ENCODE measurements around the gene IGF1R. TPM values are rescaled to one million over a fixed set of nuclear protein-coding genes. Genes with fewer than 3 reads are reported as not detected.
A peak's percentile ranks its signal among the peaks of the same experiment; 100 is the strongest.

IGF1R gene
- total RNA-seq, 1 donor from 2014 or later, result 28.2 TPM

DNA sequence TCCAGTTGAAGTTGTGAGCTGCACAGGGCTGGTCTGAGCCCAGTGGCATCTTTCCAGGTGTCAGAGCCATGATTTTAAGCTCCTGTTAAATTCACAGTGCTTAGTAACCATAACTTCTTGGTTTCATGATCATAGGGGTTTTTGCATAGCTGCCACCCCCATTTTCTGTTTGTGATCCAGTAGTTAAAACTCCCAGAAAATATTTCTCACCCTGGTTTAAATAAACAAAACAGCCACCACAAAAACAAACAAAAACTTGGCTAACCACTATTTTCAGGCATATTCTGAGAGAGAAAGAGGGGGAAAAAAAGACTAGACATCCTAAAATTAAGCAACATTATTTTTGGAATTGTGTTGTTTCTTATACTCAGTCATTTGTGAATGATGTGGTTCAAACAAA, 175.3 kb downstream of the IGF1R start:
- DNase-seq (ENCODE audit: low read depth, low spot score), result no peak

DNA sequence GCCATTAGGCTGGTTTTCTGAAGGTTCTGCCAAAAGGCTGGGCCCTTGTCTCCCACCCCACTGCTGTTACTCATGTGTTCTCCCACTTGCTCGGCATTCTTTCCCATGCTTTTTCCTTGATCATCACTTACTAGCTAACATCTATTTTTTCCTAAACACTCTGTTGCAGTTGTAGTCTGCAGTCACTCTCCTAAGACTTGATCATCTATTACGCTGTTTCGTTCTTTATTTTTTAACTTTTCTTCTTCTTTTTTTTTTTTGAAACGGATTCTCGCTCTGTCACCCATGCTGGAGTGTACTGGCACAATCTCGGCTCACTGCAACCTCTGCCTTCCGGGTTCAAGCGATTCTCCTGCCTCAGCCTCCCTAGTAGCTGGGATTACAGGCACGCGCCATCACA, 176.3 kb downstream of the IGF1R start:
- no peak for DNase-seq (ENCODE audit: low read depth, low spot score)

DNA sequence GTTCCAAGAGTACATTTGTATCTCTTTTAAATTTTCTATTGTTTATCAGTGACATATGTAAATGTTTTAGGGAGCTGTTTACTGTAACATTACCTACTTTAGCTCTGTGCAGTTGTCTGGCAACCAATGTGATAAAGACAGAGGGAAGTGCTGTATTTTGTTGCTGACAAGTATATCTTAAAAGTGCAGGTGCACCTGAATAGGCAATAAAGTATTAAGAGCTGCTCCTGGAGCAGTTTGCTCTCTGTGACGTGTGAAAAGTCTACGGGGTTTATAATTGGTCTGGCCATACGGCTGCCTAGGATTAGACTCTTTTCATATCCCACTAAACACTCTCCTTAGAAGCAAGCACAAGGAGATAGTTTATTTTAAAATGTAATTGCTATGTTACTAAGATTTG, 178.3 kb downstream of the IGF1R start:
- DNase-seq (ENCODE audit: low read depth, low spot score), result no peak

DNA sequence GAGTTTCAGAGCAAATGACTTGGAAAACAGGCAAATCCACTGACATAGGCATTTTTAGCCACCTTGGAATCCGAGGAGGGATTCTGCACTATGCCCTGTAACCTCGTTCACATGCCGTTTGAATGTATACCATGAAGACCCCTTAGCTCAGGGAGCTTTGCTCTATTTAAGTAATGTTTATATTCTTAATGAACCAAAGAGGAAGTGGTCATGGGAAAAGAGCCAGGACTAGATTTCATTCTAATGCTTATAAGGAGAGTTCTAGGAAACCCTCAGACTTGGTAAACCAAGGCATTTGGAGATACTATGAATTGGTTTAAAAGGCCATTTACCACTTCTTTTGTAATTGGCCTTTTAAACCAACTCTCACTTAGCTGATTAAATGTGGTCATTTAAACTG, 178.9 kb downstream of the IGF1R start:
- no peak for DNase-seq (ENCODE audit: low read depth, low spot score)

DNA sequence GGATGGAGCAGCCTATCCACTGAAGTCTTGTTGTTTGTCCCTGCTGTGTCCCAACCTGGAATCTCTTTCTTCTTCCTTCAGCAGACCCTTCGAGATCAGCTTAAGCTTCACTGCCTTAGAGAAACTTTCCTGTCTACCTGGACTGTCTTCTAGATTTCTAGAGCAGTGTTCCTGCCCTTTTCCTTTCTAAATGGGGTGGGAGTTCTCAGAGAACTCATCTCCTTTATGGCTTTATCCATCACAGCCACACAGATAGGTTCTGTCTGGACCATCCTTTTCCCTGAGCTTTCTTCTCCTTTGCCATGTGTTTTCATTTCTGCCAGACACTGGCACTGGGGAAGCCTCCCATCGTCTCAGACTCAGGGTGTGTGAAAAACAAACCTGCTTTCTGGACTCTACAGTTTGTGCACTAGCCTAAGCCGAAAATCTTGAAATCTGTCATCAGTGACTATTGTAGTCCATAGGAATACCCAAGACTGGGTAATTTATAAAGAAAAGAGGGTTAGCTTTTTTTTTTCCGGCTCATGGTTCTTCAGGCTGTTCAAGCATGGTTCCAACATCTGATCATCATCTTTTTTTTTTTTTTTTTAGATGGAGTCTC, 181.8 kb downstream of the IGF1R start:
- DNase-seq (ENCODE audit: low read depth, low spot score), result no peak

DNA sequence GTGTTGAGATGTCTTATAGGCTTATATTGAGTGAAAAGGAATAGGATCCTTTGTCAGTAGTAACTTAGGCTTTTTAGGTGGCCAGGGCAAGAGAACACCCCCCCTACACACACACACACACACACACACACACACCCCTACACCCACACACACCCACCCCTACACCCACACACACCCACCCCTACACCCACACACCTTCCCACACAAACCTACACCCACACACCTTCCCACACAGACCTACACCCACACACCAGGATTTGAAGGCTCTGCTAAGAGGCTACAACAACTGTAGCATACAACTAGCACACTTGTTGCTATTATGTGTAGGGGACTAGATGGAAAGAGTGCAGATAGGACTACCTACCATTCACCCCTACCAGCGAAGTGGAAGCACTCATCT, 186.6 kb downstream of the IGF1R start:
- DNase-seq (ENCODE audit: low read depth, low spot score), result no peak

DNA sequence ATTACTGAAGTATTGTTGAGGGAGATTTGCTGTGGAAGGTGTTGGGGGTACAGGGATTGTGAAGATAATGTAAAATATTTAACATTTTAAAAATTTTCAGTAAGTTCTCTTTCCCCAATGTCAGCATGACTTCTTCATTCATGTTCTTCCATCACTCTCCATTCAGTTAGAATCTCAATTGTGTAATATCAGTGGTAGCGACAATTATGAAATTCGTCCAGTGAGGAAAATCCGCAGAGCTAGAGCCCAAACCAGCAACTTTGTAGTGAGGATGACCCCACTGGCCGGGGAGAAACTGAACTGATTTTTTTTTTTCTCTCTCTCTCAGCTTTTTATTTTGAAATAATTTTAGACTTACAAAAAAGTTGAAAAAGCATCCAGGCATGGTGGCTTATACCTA, 187.5 kb downstream of the IGF1R start:
- no peak for DNase-seq (ENCODE audit: low read depth, low spot score)

DNA sequence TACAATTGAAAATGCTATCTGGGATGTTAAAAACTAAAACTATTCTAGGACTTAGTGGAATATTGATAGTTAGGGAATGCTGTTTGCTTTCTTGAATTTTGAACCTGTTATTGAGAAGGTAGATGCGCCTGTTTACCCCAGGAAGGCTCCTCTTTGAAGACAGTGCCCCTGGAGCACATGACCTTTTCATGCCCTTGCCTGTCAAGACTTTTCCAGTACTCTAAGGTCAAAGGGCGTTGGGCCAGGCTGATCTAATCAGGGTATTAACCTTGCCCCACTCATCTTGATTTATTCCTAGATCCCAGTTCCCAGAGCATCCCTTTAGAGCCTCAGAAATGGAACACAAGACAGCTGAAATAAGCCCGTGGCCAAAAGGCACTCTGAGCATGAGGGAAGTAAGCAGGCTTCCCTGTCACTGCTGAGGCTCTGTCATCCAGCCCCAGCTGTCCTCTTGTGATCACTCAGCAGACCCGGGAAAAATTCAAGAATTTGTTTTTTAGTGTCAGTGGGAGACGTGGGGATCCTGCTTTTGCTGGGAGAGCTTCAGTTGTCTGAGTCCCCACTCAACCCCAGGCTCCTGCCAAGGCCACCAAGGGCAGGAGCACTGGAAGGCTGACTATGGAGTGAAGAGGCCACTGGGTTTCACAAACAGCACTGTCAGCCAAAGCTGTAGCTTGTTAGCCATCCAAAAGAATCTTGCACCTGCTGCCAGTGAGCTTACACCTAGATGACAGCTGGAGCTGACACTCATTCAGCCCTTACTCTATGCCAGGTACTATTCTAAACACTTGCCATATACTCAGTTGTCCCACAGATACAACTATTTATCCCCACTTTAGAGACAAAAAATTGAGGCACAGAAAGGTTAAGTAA, 190.3 kb downstream of the IGF1R start:
- DNase-seq (ENCODE audit: low read depth, low spot score), result no peak

DNA sequence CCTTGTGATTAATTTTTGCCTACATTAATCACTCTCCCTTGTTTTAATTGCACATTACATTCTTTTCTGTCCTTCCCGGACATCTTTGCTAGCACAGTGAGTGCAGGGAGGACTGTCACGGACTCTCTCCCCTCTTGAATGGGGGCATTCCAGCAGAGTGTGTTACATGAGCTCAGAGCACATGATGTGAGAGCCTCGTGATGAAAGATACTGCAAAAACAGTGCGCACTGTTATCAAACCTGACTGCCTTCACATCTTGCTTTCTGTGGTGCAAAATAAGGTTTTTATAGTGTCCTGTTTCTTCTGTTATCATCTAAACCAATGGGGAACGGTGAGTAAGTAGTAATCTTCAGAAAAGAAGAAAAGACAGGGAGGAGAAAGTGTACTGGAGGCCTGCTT, 191.7 kb downstream of the IGF1R start:
- no peak for DNase-seq (ENCODE audit: low read depth, low spot score)

DNA sequence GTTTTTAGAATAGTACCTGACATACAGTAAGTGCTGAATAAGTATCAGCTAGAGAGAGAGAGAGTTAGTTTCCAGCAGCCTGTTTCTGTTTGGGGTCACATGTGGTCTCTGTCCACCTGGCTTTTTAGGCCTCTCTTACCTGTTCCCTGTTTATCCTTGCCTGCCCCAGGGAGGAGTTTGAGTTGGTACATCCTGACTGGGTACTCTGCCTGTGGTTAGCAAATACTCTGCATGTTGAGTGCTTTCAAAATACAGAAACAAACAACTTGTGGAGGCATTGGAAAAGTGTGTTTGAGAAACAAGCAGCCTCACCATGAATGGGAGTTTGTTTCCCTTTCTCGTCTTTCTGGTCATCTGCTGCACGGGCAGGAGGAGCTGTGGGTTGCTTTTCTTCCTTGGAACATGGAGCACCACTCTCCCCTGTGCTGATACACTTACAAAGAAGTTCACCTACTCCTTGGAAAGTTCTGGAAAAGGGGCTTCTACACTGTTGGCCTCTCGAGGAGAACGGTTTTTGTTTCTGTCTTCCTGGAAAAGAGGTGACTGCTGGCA, 193.2 kb downstream of the IGF1R start:
- no peak for DNase-seq (ENCODE audit: low read depth, low spot score)

DNA sequence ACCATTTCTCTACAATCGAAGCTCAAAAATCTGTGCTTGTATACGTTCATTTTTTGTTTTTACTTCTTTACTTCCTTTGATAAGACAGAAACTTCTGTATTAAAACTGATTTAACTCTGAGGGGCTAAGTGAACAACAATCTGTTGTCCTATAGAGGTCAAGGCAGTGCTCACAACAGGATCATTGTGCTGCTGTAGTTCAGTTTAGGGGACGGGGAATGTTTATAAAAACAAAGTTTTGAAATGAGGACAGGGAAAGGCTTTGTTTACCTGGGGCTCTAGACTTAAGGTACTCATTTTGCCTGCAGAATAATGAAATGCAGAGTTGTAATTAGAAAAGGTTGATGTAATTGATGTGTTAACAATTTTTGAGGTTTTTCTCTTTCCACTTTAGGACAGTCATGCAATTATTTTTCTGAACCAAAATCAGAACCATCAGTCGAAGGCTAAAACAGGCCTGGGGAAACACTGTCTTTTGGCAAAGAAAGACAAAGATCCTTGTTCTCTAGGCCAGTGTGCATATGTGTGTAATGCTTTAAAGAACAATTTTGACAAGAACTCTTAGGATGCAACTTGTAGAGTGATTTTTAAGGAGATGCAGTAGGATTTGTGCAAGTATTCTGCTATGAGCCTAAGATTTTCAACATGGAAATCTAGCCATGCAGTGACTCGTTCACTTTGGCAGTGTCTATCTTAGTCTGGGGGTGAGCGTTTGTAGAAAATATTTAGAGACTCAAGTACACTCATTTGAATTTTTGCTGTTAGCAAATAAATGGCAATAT, 194.0 kb downstream of the IGF1R start:
- no peak for DNase-seq (ENCODE audit: low read depth, low spot score)

DNA sequence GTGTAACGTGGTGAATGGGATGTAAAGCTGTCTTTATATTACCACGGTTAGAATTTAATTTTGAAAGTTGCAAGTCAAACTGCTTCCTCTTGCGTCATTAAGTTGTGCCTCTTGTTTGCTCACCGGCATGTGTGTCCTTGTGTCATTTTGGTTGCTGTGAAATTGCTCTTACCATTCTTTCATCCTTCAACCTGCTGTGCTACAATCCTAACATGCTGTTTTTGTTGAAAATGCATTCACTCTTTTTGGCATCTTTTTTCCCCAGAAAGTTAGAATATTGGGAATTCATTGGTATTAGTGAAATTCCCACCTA, 194.6 kb downstream of the IGF1R start:
- DNase-seq (ENCODE audit: low read depth, low spot score), result no peak

DNA sequence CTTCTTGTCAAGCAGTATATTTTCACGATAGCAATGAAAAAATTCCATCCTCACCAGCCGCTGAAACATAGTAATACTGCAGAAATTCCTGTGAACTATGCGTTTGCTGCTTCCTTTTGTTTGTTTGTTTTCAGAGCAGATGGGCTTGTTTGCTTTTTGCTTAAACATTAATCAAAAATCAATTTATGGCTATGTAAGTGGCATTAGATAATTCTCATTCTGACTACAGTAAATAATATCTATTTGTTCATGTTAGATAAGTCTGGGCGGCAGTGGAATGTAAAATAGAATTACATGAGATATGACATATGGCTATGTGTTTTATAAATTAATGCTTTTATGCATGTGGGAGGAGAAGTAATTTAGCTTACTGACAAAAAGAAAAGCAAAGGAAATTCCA, 195.5 kb downstream of the IGF1R start:
- DNase-seq (ENCODE audit: low read depth, low spot score), result no peak

DNA sequence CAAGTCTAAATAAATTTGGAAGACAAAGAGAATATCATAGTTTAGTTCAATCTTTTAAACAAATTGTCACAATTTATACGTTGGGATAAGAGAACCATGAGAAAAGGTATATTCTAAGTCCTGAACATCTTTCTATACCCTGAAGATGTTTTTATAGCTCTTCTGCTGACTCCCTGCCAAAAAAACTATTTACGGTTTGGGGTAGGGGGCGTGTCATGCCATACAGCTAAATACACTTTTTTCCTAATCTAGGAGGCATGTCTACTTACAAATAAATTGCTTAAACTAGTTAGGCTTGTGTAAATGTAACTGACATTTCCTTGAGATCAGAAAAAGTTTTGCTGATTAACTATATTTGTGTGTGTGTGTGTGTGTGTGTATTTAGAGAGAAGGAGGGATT, 195.9 kb downstream of the IGF1R start:
- DNase-seq (ENCODE audit: low read depth, low spot score), result no peak

DNA sequence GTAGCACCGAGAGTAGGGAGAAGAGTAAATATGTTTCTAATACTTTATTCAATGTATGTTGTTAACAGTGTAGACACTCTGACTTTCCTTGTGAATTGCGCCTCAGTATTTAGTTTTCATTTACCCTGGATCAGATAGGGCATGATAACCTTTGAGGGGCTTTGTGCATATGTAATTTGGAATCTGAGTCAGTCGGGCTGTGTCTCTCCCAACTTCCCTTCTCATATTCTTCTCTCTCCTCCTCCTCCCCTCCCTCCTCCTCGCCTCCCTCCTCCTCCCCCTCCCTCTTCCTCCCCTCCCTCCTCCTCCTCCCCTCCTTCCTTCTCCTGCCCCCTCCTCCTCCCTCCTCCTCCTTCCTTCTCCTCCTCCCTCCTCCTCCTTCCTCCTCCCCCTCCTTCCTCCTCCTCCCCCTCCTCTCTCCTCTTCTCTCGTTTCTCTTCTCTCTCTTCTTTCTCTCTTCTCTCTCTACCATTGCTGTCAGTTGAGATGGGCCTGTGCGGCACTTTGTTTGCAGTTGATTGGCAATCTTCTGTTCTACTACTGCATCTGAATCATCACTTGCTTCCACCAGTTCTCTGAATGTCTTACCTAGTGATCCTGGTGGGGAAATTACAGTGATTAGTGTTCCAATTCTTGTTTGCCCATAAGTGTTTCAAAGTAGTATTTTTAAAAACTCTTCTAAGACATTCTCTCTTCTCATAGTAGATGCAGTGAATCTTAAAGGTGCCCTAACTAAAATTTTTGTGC, 197.0 kb downstream of the IGF1R start:
- DNase-seq (ENCODE audit: low read depth, low spot score), result no peak

DNA sequence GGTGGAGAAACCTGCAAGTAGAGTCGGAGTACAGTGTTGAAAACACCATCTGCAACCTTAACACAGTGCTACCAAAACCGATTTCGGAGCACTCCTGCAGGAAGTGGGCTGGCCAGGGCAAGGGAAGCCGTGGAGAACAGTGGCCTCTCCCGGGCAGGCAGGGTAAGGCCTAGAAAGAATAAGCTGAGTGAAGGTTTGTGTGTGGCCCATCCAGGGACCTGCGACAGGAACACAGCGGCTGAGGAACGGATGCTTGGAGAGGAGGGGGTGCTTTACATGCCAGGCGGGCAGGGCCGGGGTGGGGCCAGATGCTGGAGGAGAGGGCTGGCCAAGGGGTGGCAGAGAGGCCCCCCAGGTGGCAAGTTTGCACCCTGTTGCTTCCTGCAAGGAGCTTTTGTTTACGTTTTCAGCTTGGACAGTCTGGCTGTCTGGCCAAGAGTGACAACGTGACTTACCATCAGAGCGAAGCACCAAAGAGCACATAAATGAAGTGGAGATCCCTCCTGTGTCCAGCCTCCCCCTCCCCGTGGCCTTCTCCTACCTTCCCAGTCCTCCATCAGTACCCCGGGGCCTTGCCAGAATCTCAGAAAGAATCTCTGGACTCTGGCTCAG, 202.7 kb downstream of the IGF1R start:
- peak; percentile 22 for DNase-seq (ENCODE audit: low read depth, low spot score)

DNA sequence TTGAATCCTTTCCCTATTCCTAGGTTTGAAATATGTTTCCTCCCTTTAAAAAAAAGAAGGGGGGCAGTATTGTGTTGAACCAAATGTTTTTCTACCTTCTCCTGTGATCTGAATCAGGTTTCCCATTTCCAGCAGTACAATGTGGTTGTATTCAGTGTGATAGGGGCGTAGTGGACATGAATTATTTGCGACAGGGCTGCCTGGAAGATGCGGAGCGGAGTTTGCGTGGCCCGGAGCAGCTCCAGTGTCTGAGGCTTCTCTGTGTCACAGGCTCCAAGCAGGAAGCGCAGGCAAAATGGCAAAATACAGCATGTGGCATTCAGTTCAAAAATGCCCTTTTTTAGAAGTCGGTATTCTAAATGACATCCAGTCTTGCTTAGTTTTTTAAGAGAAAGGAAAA, 204.8 kb downstream of the IGF1R start:
- peak; percentile 67 for DNase-seq (ENCODE audit: low read depth, low spot score)

DNA sequence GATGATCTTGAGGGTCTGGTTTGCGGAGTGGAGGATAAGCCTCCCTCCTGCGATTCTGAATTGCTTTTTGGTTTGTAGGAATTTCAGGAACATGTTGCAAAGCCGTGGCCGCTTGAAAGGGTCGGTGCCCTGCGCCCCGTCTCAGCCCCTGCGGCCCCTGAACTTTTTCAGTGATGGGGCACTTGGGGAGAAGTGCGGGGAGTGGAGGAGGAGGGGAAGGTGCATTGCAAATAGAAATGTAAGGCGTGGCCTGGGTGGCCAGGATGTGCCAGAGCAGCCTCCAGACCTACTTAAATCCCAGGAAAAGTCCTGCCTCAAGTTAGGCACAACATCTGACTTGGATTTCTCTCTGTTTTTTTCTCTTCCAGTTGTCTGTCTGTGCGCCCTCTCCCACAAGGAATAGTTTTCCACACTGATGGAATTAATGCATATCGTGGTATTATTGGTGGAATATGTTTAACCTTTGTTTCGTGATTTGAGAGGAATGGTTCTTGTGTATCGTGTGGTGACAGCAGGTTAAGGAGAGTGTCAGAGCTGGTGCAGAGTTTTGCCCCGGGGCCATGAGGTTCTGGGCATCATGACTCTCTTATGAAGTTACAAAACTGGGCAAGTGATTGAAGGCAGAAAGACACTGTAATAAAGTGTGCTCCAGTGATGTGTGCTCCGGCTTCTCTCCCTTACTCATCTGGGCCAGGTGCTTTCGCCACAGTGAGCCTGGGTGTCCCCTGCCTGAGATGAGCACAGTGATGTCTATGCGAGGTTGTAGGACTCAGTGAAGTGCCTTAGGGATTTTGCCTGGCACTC, 205.5 kb downstream of the IGF1R start:
- DNase-seq (ENCODE audit: low read depth, low spot score), result no peak

DNA sequence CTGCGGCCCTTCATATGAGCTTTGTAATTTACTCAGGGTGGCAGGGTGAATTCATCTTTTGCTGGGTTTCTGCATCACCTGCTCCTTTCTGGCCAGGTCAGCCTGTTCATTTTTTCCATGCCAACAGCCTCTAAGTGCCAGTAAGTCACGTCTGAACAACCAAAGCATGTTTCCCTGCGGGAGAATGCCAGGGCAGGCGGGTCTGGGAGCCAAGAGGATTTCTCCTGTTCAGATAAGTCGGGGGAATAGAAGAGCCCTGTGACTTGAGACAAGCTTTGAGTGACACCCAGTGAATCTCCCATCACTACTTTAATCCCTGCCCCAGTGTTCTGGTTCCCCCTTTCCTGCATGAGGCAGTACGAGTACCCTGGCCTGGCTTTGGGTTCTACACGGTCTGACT, 206.2 kb downstream of the IGF1R start:
- DNase-seq (ENCODE audit: low read depth, low spot score), result no peak

DNA sequence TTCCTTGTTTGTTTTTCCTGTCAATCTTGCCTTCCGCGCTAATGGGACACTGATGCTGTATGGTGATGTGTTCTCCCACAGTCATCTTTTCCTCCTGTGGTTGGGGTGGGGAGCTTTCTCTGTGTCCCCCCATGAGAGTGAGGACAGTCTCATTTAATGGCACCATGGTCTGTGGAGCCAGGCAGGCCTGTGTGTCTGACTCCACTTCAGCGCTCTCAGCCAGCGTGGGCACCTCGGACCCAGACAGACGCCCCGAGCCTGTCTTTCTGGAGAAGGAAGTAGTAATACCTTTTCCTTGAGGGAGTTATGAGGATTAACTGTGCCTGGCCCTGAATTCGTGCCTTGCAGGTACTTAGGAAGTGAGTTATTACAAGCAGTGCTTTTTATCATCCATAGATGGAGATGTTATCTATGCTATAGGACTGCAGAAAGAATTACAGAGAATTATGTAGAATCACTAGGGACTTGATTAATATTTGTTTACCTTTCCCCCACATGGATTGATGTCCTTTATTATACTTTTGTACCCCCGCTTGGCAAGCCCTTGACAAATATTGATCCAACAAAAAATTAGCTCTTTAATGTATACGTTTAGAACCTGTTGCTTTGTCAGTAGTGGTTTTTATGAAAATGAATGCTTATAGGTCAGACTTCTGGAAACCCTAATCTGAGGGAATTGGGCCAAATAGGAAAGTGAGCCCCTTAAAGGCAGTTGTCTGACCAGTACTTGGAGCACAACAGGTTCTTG, 206.9 kb downstream of the IGF1R start:
- DNase-seq (ENCODE audit: low read depth, low spot score), result no peak

Data from pulmonary artery endothelial cell (primary cell).